IMR-90 (cell line): ENCODE results near the gene ANKRD33B. TPM values are rescaled to one million over a fixed set of nuclear protein-coding genes. Genes with fewer than 3 reads are reported as not detected.

ENCODE experiments used
- ATAC-seq: fragments of 200-7000 bp; cut with Tn5 transposase; 2 replicates; pipeline ENCODE4 v1.9.1; 2020; ENCODE audit warnings: low read depth, mild to moderate bottlenecking, moderate library complexity
- BruUV-seq: library from RNA; stranded (reverse); fragments of 400-500 nt; replicated peaks from 2 replicates; lab custom pipeline; 2021; lab: Mats Ljungman, UMichigan
- CTCF ChIA-PET: fragments of 300-600 bp; formaldehyde crosslinking; extraction: SDS; loops from one replicate; lab custom pipeline; 2021; ENCODE audit warnings: antibody characterized with exemption; lab: Yijun Ruan, JAX
- POLR2A ChIA-PET: fragments of 300-600 bp; sonication (Branson Sonifier 250); formaldehyde crosslinking; loops from one replicate; lab custom pipeline; 2022; ENCODE audit warnings: antibody characterized with exemption; ENCODE audit not compliant: unreplicated experiment; lab: Charles Lee
- DNase-seq: peaks from one replicate; pipeline ENCODE4 v3.0.0; 2013
- H2AFZ ChIP-seq: replicated peaks from 2 replicates; pipeline ENCODE3; 2013; ENCODE audit warnings: low read length, mild to moderate bottlenecking; ENCODE audit not compliant: poor library complexity
- H2AK5ac ChIP-seq: 2 replicates; pipeline ENCODE4 v1.6.1; 2013; ENCODE audit warnings: low read depth, low read length, inconsistent platforms
- H2AK9ac ChIP-seq: replicated peaks from 2 replicates; pipeline ENCODE3; 2013; ENCODE audit warnings: mild to moderate bottlenecking, low read depth, low read length, moderate library complexity; ENCODE audit not compliant: poor library complexity
- H2BK120ac ChIP-seq: 2 replicates; pipeline ENCODE4 v1.6.1; 2013; ENCODE audit warnings: low read depth, low read length, inconsistent platforms
- H2BK15ac ChIP-seq: 3 replicates; pipeline ENCODE4 v1.6.1; 2013; ENCODE audit warnings: low read depth, low read length, inconsistent platforms
- H2BK20ac ChIP-seq: 2 replicates; pipeline ENCODE4 v1.6.1; 2013; ENCODE audit warnings: low read depth, mild to moderate bottlenecking, inconsistent platforms, low read length, moderate library complexity
- H2BK5ac ChIP-seq: 2 replicates; pipeline ENCODE4 v1.6.1; 2013; ENCODE audit warnings: mild to moderate bottlenecking, low read depth, low read length, inconsistent platforms; ENCODE audit not compliant: poor library complexity, severe bottlenecking
- H3K14ac ChIP-seq: replicated peaks from 2 replicates; pipeline ENCODE4 v1.6.1; 2013; ENCODE audit warnings: low read depth, low read length, inconsistent platforms
- H3K18ac ChIP-seq: 2 replicates; pipeline ENCODE4 v1.6.1; 2013; ENCODE audit warnings: low read depth, low read length, control low read depth
- H3K23ac ChIP-seq: 2 replicates; pipeline ENCODE4 v1.6.1; 2013; ENCODE audit warnings: low read depth, low read length, inconsistent platforms
- H3K27ac ChIP-seq: 2 replicates; pipeline ENCODE4 v1.5.1; 2013; ENCODE audit warnings: mild to moderate bottlenecking, control low read depth, low read length; ENCODE audit not compliant: insufficient read depth
- H3K27me3 ChIP-seq: 2 replicates; pipeline ENCODE4 v1.6.1; 2013; ENCODE audit warnings: low read length; ENCODE audit not compliant: control insufficient read depth, insufficient read depth
- H3K36me3 ChIP-seq: 2 replicates; pipeline ENCODE4 v1.6.1; 2013; ENCODE audit warnings: low read length, mixed read lengths; ENCODE audit not compliant: control insufficient read depth, insufficient read depth
- H3K4ac ChIP-seq: 2 replicates; pipeline ENCODE4 v1.6.1; 2013; ENCODE audit warnings: low read depth, low read length, inconsistent platforms
- H3K4me1 ChIP-seq: 2 replicates; pipeline ENCODE4 v1.6.1; 2013; ENCODE audit warnings: low read length, mixed read lengths; ENCODE audit not compliant: control insufficient read depth, insufficient read depth
- H3K4me2 ChIP-seq: 2 replicates; pipeline ENCODE4 v1.6.1; 2013; ENCODE audit warnings: low read depth, mild to moderate bottlenecking, control low read depth, low read length, moderate library complexity
- H3K4me3 ChIP-seq: 2 replicates; pipeline ENCODE4 v1.5.1; 2013; ENCODE audit warnings: low read depth, mild to moderate bottlenecking, control low read depth, low read length, moderate library complexity; ENCODE audit not compliant: insufficient read depth
- H3K56ac ChIP-seq: 2 replicates; pipeline ENCODE4 v1.6.1; 2013; ENCODE audit warnings: low read length, inconsistent platforms; ENCODE audit not compliant: insufficient read depth; ENCODE audit errors: extremely low read depth
- H3K79me1 ChIP-seq, 2 experiments: 2 replicates each; pipeline ENCODE4 v1.6.1; 2013; ENCODE audit warnings: low read length in 2 of 2, inconsistent platforms in 1 of 2, low read depth in 1 of 2
- H3K9ac ChIP-seq: 2 replicates; pipeline ENCODE4 v1.6.1; 2013; ENCODE audit warnings: low read depth, low read length, control low read depth
- H3K9me1 ChIP-seq: 2 replicates; pipeline ENCODE4 v1.6.1; 2013; ENCODE audit warnings: low read length, inconsistent platforms; ENCODE audit not compliant: insufficient read depth
- H3K9me3 ChIP-seq: 2 replicates; pipeline ENCODE4 v1.6.1; 2013; ENCODE audit warnings: low read length; ENCODE audit not compliant: control insufficient read depth, insufficient read depth
- H4K20me1 ChIP-seq: 2 replicates; pipeline ENCODE4 v1.6.1; 2013; ENCODE audit warnings: low read length, inconsistent platforms; ENCODE audit not compliant: insufficient read depth
- H4K5ac ChIP-seq: 2 replicates; pipeline ENCODE4 v1.6.1; 2013; ENCODE audit warnings: mild to moderate bottlenecking, low read depth, low read length, control low read depth
- H4K8ac ChIP-seq, 2 experiments: 2 replicates each; pipeline ENCODE4 v1.6.1; 2013; ENCODE audit warnings: low read depth in 2 of 2, low read length in 2 of 2, control low read depth in 1 of 2, inconsistent platforms in 1 of 2
- H4K91ac ChIP-seq: 2 replicates; pipeline ENCODE4 v1.6.1; 2013; ENCODE audit warnings: low read depth, low read length, inconsistent platforms; ENCODE audit not compliant: insufficient read depth
- BHLHE40 ChIP-seq: fragments of 150-350 bp; IDR thresholded peaks from 2 replicates; pipeline ENCODE4 v1.6.1; 2016; ENCODE audit warnings: mild to moderate bottlenecking, low read depth, low read length
- CEBPB ChIP-seq: IDR thresholded peaks from 2 replicates; pipeline ENCODE4 v1.6.1; 2012; ENCODE audit warnings: low read depth, low read length, improper control_type of control experiment
- CHD1 ChIP-seq: IDR thresholded peaks from 2 replicates; pipeline ENCODE4 v1.6.1; 2012; ENCODE audit warnings: low read depth, low read length, improper control_type of control experiment
- CTCF ChIP-seq: conservative IDR thresholded peaks from 2 replicates; pipeline ENCODE4 v1.5.1; 2012; ENCODE audit warnings: mild to moderate bottlenecking, low read depth, low read length, improper control_type of control experiment
- ELK1 ChIP-seq: fragments of 150-350 bp; IDR thresholded peaks from 2 replicates; pipeline ENCODE4 v1.6.1; 2016; ENCODE audit warnings: low read depth, mild to moderate bottlenecking, low read length, moderate library complexity, borderline replicate concordance
- FOS ChIP-seq: fragments of 150-350 bp; IDR thresholded peaks from 2 replicates; pipeline ENCODE4 v1.6.1; 2016; ENCODE audit warnings: low read depth, low read length
- MAFK ChIP-seq: IDR thresholded peaks from 2 replicates; pipeline ENCODE4 v1.6.1; 2012; ENCODE audit warnings: low read depth, low read length, improper control_type of control experiment
- MAZ ChIP-seq: IDR thresholded peaks from 2 replicates; pipeline ENCODE4 v1.6.1; 2012; ENCODE audit warnings: low read depth, mild to moderate bottlenecking, low read length, improper control_type of control experiment, moderate library complexity, borderline replicate concordance
- MXI1 ChIP-seq: IDR thresholded peaks from 2 replicates; pipeline ENCODE4 v1.6.1; 2012; ENCODE audit warnings: low read depth, mild to moderate bottlenecking, low read length, moderate library complexity, borderline replicate concordance
- NFE2L2 ChIP-seq: fragments of 150-350 bp; IDR thresholded peaks from 2 replicates; pipeline ENCODE4 v1.6.1; 2016; ENCODE audit warnings: low read depth, mild to moderate bottlenecking, low read length
- POLR2A ChIP-seq: IDR thresholded peaks from 2 replicates; pipeline ENCODE4 v1.6.1; 2012; ENCODE audit warnings: mild to moderate bottlenecking, low read depth, low read length
- RAD21 ChIP-seq: IDR thresholded peaks from 2 replicates; pipeline ENCODE4 v1.6.1; 2012; ENCODE audit warnings: low read length, improper control_type of control experiment
- RCOR1 ChIP-seq: IDR thresholded peaks from 2 replicates; pipeline ENCODE4 v1.6.1; 2012; ENCODE audit warnings: mild to moderate bottlenecking, low read length, improper control_type of control experiment; ENCODE audit not compliant: insufficient replicate concordance
- RFX5 ChIP-seq: IDR thresholded peaks from 2 replicates; pipeline ENCODE4 v1.8.0; 2012; ENCODE audit warnings: low read depth, mild to moderate bottlenecking, low read length, moderate library complexity
- SMC3 ChIP-seq: fragments of 150-350 bp; IDR thresholded peaks from 2 replicates; pipeline ENCODE4 v1.6.1; 2016; ENCODE audit warnings: low read depth, mild to moderate bottlenecking, antibody characterized with exemption, low read length, moderate library complexity
- USF2 ChIP-seq: fragments of 150-350 bp; IDR thresholded peaks from 2 replicates; pipeline ENCODE4 v1.6.1; 2017; ENCODE audit warnings: mild to moderate bottlenecking, antibody characterized with exemption, low read length, low read depth
- WGBS, 2 experiments: methylation state at CpG; one replicate each; pipeline versions ENCODE4 v1.1.5 to v1.1.7; 2013; ENCODE audit warnings: missing lambda C conversion rate in 2 of 2; ENCODE audit not compliant: insufficient read length in 1 of 2; ENCODE audit errors: extremely low coverage in 2 of 2; 5-methylcytosine and 5-hydroxymethylcytosine counted together
- dilution Hi-C: fragments of 300-500 bp; cut with HindIII; formaldehyde crosslinking; loops from one replicate; pipeline ENCODE4 v1.14.3; 2018; ENCODE audit warnings: low sequenced_read_pairs; ENCODE audit not compliant: unreplicated experiment
- in situ Hi-C: fragments of 300-500 bp; cut with MboI; formaldehyde crosslinking; loops from 3 replicates; pipeline ENCODE4 v1.14.3; 2019; ENCODE audit warnings: low sequenced_read_pairs, inconsistent platforms, mixed read lengths
- intact Hi-C: fragments of 100-400 bp; cut with micrococcal nuclease; formaldehyde crosslinking; loops from 2 replicates; pipeline ENCODE4 v1.10.0; 2022
- polyA plus RNA-seq, 3 experiments: library from polyadenylated mRNA; depleted of rRNA; stranded (reverse); fragments of >200 nt; gene quantifications; 2 replicates each; pipeline ENCODE4 v1.2.3, GENCODE V29; 2012; ENCODE audit warnings: low replicate concordance in 1 of 3
- total RNA-seq: library from RNA; depleted of rRNA; stranded (reverse); fragments of >200 nt; gene quantifications from 2 replicates; pipeline ENCODE4 v1.2.3, GENCODE V29; 2012

The ANKRD33B gene
- total and polyA plus RNA-seq, 2 of the 4 experiments (the other 2 are of a cell fraction) = 2.5 to 3.3 TPM

GRCh38 chr5:10519729-10520128, 44.1 kb upstream of the ANKRD33B start:
- intact Hi-C loops = no loop called here

More at GRCh38 chr5:10519729-10520128, 44.1 kb upstream of the ANKRD33B start:
- ChIA-PET POLR2A (no interaction called here), CTCF (no interaction called here)
- no TSS peak for BruUV-seq
- WGBS, 2 experiments = 83% methylated on average over 1 of the region's 7 CpGs; no CpG with 5 or more reads in 1 of the 2 experiments
- Histone ChIP-seq H2BK15ac (peak overlapping the region; percentile 46; the same call in 2 of the 3 replicates), H3K27ac (no peak overlapping the region), H3K4me1 (peaks cover 9% of the 10 kb centered on the region), H4K5ac (no peak overlapping the region), H3K9me1 (peaks cover 19% of the 10 kb centered on the region), H3K18ac (no peak overlapping the region), H4K91ac (peak overlapping the region; percentile 47; the same call in 1 of the 2 replicates), H3K36me3 (no peaks in the 10 kb centered on the region), H2AK9ac (no peak overlapping the region), H3K4me3 (no peak overlapping the region), H2AFZ (no peak overlapping the region), H3K4me2 (no peak overlapping the region), H2BK5ac (no peak overlapping the region), H3K23ac (no peak overlapping the region), H4K8ac (no peak overlapping the region), H4K20me1 (no peaks in the 10 kb centered on the region), H3K9ac (no peak overlapping the region), H3K56ac (no peak overlapping the region), H3K79me1 (no peaks in the 10 kb centered on the region), H3K14ac (no peak overlapping the region; the same call in 1 of the 2 replicates), H3K4ac (peak overlapping the region; percentile 2), H2BK20ac (peak overlapping the region; percentile 9; the same call in 1 of the 2 replicates), H2AK5ac (peak overlapping the region; percentile 79), H3K9me3 (peaks cover 3% of the 10 kb centered on the region; the same call in 1 of the 2 replicates), H3K27me3 (no peaks in the 10 kb centered on the region), H2BK120ac (peak overlapping the region; percentile 57)
- dilution Hi-C loops = no loop called here
- in situ Hi-C loops = no loop called here
- no peak for DNase-seq
- no peak for TF ChIP-seq MAFK
- no peak for TF ChIP-seq ELK1
- no peak for TF ChIP-seq MAZ
- no peak for TF ChIP-seq POLR2A
- TF ChIP-seq RFX5 = no peak
- no peak for TF ChIP-seq CHD1
- no peak for TF ChIP-seq RCOR1
- no peak for TF ChIP-seq USF2
- TF ChIP-seq BHLHE40 = no peak
- no peak for TF ChIP-seq CEBPB
- no peak for TF ChIP-seq NFE2L2
- no peak for TF ChIP-seq RAD21
- no peak for TF ChIP-seq CTCF
- TF ChIP-seq FOS = no peak
- no peak for TF ChIP-seq SMC3
- TF ChIP-seq MXI1 = no peak
- ATAC-seq = no peak
